HFFc6 (cell line): ENCODE data around the gene GREB1. TPM values are rescaled to one million over a fixed set of nuclear protein-coding genes. Genes with fewer than 3 reads are reported as not detected.
A peak's percentile ranks its signal among the peaks of the same experiment; 100 is the strongest.

ENCODE experiments used
- DNase-seq: peaks from one replicate; pipeline ENCODE4 v3.0.0-alpha.2; 2018
- H3K27ac Mint-ChIP-seq: 2 replicates; pipeline ENCODE4 v1.8.0; 2020; ENCODE audit warnings: mild to moderate bottlenecking, mixed read lengths
- H3K27me3 Mint-ChIP-seq: 2 replicates; pipeline ENCODE4 v1.8.0; 2021; ENCODE audit warnings: mild to moderate bottlenecking, moderate library complexity, mixed read lengths; ENCODE audit not compliant: insufficient read depth
- H3K36me3 Mint-ChIP-seq: 2 replicates; pipeline ENCODE4 v1.8.0; 2021; ENCODE audit warnings: low read depth, mixed read lengths
- H3K4me1 Mint-ChIP-seq: 2 replicates; pipeline ENCODE4 v1.8.0; 2020; ENCODE audit warnings: low read depth, mixed read lengths
- H3K4me3 Mint-ChIP-seq: 2 replicates; pipeline ENCODE4 v1.8.0; 2020; ENCODE audit warnings: mild to moderate bottlenecking, moderate library complexity, mixed read lengths
- H3K9me3 Mint-ChIP-seq: 2 replicates; pipeline ENCODE4 v1.8.0; 2020; ENCODE audit warnings: mild to moderate bottlenecking, mixed read lengths
- CTCF ChIP-seq: fragments of 200-600 bp; sonication (generic); IDR thresholded peaks from 2 replicates; pipeline ENCODE4 v1.5.0; 2021; ENCODE audit warnings: antibody characterized with exemption, mild to moderate bottlenecking
- total RNA-seq, 6 experiments: library from RNA; stranded (reverse); fragmentation: NEBNext Ultra II Directional; extraction: Animal tissue kit (Norgen Biotek cat#: 25700); gene quantifications; 2 replicates in 1 of 6; 3 replicates in 5 of 6; pipeline ENCODE4 v1.2.3, GENCODE V29; 2021

GREB1 gene
- total RNA-seq, 6 experiments from 2014 or later, result 0.07 to 0.11 (median 0.09) TPM; not detected in 3

- H3K9me3 Mint-ChIP-seq, result no peaks in the 10 kb centered on the region
- no peak overlapping the region for H3K27ac Mint-ChIP-seq
- no peak overlapping the region for H3K4me3 Mint-ChIP-seq
- H3K27me3 Mint-ChIP-seq, result peaks cover 24% of the 10 kb centered on the region; the same call in 1 of the 2 replicates
- no peak for TF ChIP-seq CTCF
- no peak for DNase-seq
- H3K36me3 Mint-ChIP-seq, result no peaks in the 10 kb centered on the region
- peaks cover 19% of the 10 kb centered on the region for H3K4me1 Mint-ChIP-seq
Measured at GRCh38 chr2:11499081-11499743, 34.6 kb upstream of the GREB1 start.

GRCh38 chr2:11500702-11501303 is 33.0 kb upstream of the GREB1 start:
- no peak overlapping the region for H3K27ac Mint-ChIP-seq
- H3K4me1 Mint-ChIP-seq, result peaks cover 19% of the 10 kb centered on the region
- no peaks in the 10 kb centered on the region for H3K9me3 Mint-ChIP-seq
- TF ChIP-seq CTCF, result no peak
- no peaks in the 10 kb centered on the region for H3K36me3 Mint-ChIP-seq
- no peak for DNase-seq
- peak overlapping the region; percentile 61 for H3K4me3 Mint-ChIP-seq
- peaks cover 25% of the 10 kb centered on the region for H3K27me3 Mint-ChIP-seq

GRCh38 chr2:11502740-11503292 is 31.0 kb upstream of the GREB1 start:
- Mint-ChIP-seq H3K36me3 (no peaks in the 10 kb centered on the region), H3K27me3 (peaks cover 23% of the 10 kb centered on the region), H3K4me1 (peaks cover 19% of the 10 kb centered on the region), H3K4me3 (no peak overlapping the region), H3K27ac (no peak overlapping the region), H3K9me3 (no peaks in the 10 kb centered on the region)
- no peak for DNase-seq
- no peak for TF ChIP-seq CTCF

- H3K4me1 Mint-ChIP-seq, result peaks cover 17% of the 10 kb centered on the region
- peaks cover 24% of the 10 kb centered on the region for H3K27me3 Mint-ChIP-seq
- no peak overlapping the region for H3K4me3 Mint-ChIP-seq
- H3K27ac Mint-ChIP-seq, result no peak overlapping the region
- no peaks in the 10 kb centered on the region for H3K36me3 Mint-ChIP-seq
- no peaks in the 10 kb centered on the region for H3K9me3 Mint-ChIP-seq
- no peak for TF ChIP-seq CTCF
- DNase-seq, result no peak
Measured at GRCh38 chr2:11503354-11503927, 30.4 kb upstream of the GREB1 start.

GRCh38 chr2:11505652-11506610 is 27.9 kb upstream of the GREB1 start:
- DNase-seq, result no peak
- peaks cover 7% of the 10 kb centered on the region for H3K4me1 Mint-ChIP-seq
- no peak overlapping the region for H3K4me3 Mint-ChIP-seq
- no peak overlapping the region for H3K27ac Mint-ChIP-seq
- no peaks in the 10 kb centered on the region for H3K36me3 Mint-ChIP-seq
- TF ChIP-seq CTCF, result no peak
- peaks cover 19% of the 10 kb centered on the region for H3K27me3 Mint-ChIP-seq
- H3K9me3 Mint-ChIP-seq, result no peaks in the 10 kb centered on the region
